ENCODE measurements around the gene EDN1. TPM values are rescaled to one million over a fixed set of nuclear protein-coding genes. Genes with fewer than 3 reads are reported as not detected.

The EDN1 gene
- total RNA-seq, 2 donors from 2014 or later, result 9.5 to 16.2 TPM

- intact Hi-C loops (cut with DNase I), result loop anchor here (10.0 kb wide), 1 partner anchor 140 kb away; no protein-coding TSS in a partner anchor
- Histone ChIP-seq H3K9ac (ENCODE audit: low read depth in 2 of 2, low read length in 2 of 2) (no peak overlapping the region), H3K4me3 (no peak overlapping the region), H3K27ac (no peak overlapping the region), H3K9me3 (no peaks in the 10 kb centered on the region), H3K36me3 (peaks cover 3% of the 10 kb centered on the region), H3K4me1 (peaks cover 7% of the 10 kb centered on the region), H3K27me3 (no peaks in the 10 kb centered on the region)
- no peak for DNase-seq
- no peak for TF ChIP-seq CTCF (IDR thresholded peaks at IDR 0.05)
These were observed 4.8 kb downstream of the EDN1 start for GRCh38 chr6:12294851-12295536.

- H3K9ac ChIP-seq (ENCODE audit: low read depth in 2 of 2, low read length in 2 of 2), result peak overlapping the region in 1 of 2 donors; percentile 21
- intact Hi-C loops (cut with DNase I), result loop anchor here (10.0 kb wide), 1 partner anchor 141 kb away; no protein-coding TSS in a partner anchor
- TF ChIP-seq CTCF (IDR thresholded peaks at IDR 0.05), result no peak
- H3K4me1 ChIP-seq, result peaks cover 7% of the 10 kb centered on the region
- H3K36me3 ChIP-seq, result peaks cover 3% of the 10 kb centered on the region
- no peaks in the 10 kb centered on the region for H3K9me3 ChIP-seq
- H3K27ac ChIP-seq, result no peak overlapping the region
- H3K4me3 ChIP-seq, result no peak overlapping the region
- H3K27me3 ChIP-seq, result no peaks in the 10 kb centered on the region
- no peak for DNase-seq
These were observed 5.5 kb downstream of the EDN1 start for GRCh38 chr6:12295558-12296254.

- intact Hi-C loops (cut with DNase I), result loop anchor here (10.0 kb wide), 1 partner anchor 141 kb away; no protein-coding TSS in a partner anchor
- H3K9ac ChIP-seq (ENCODE audit: low read depth in 2 of 2, low read length in 2 of 2), result peak overlapping the region in 1 of 2 donors; percentile 21
- H3K36me3 ChIP-seq, result peaks cover 3% of the 10 kb centered on the region
- H3K9me3 ChIP-seq, result no peaks in the 10 kb centered on the region
- H3K27ac ChIP-seq, result no peak overlapping the region
- no peak overlapping the region for H3K4me3 ChIP-seq
- H3K4me1 ChIP-seq, result peaks cover 7% of the 10 kb centered on the region
- TF ChIP-seq CTCF (IDR thresholded peaks at IDR 0.05), result no peak
- peak; percentile 71 for DNase-seq
- no peaks in the 10 kb centered on the region for H3K27me3 ChIP-seq
These were observed 6.1 kb downstream of the EDN1 start for GRCh38 chr6:12296255-12296573.

GRCh38 chr6:12296604-12297003 lies 6.4 kb downstream of the EDN1 start:
- Histone ChIP-seq H3K4me1 (peaks cover 7% of the 10 kb centered on the region), H3K9ac (ENCODE audit: low read depth in 2 of 2, low read length in 2 of 2) (no peak overlapping the region), H3K9me3 (no peaks in the 10 kb centered on the region), H3K27me3 (no peaks in the 10 kb centered on the region), H3K4me3 (no peak overlapping the region), H3K36me3 (peaks cover 3% of the 10 kb centered on the region), H3K27ac (no peak overlapping the region)
- no peak for TF ChIP-seq CTCF (IDR thresholded peaks at IDR 0.05)
- intact Hi-C loops (cut with DNase I), result loop anchor here (10.0 kb wide), 1 partner anchor 142 kb away; no protein-coding TSS in a partner anchor
- DNase-seq, result no peak

GRCh38 chr6:12297363-12298016 lies 7.3 kb downstream of the EDN1 start:
- H3K4me1 ChIP-seq, result peaks cover 7% of the 10 kb centered on the region
- TF ChIP-seq CTCF (IDR thresholded peaks at IDR 0.05), result no peak
- no peak overlapping the region for H3K9ac ChIP-seq (ENCODE audit: low read depth in 2 of 2, low read length in 2 of 2)
- no peak for DNase-seq
- intact Hi-C loops (cut with DNase I), result loop anchor here (10.0 kb wide), 1 partner anchor 143 kb away; no protein-coding TSS in a partner anchor
- H3K27me3 ChIP-seq, result no peaks in the 10 kb centered on the region
- H3K4me3 ChIP-seq, result no peak overlapping the region
- H3K36me3 ChIP-seq, result peaks cover 3% of the 10 kb centered on the region
- H3K27ac ChIP-seq, result no peak overlapping the region
- no peaks in the 10 kb centered on the region for H3K9me3 ChIP-seq

All from colonic mucosa (tissue), 4 donors.